HEK293 (cell line): ENCODE data around the gene NELL1.

Source experiments
- CTCF ChIA-PET: fragments of 350-600 bp; formaldehyde crosslinking; extraction: SDS; loops from one replicate; lab custom pipeline; 2021; ENCODE audit warnings: antibody characterized with exemption; lab: Yijun Ruan, JAX
- POLR2A ChIA-PET: fragments of 300-600 bp; formaldehyde crosslinking; extraction: SDS; loops from one replicate; lab custom pipeline; 2020; ENCODE audit warnings: antibody characterized with exemption, inconsistent platforms; lab: Yijun Ruan, JAX
- H3K27ac ChIP-seq: fragments of 200-500 bp; sonication (Bioruptor generic); 2 replicates; pipeline ENCODE4 v1.5.1; 2014; ENCODE audit warnings: low read depth, low read length, control low read depth, inconsistent platforms; ENCODE audit errors: extremely low read depth
- H3K36me3 ChIP-seq, 2 experiments: fragments of 200-500 bp in 1 of 2; sonication (Bioruptor generic) in 1 of 2; 1 replicate in 1 of 2; 2 replicates in 1 of 2; pipeline ENCODE4 v1.5.1; 2014 to 2017; ENCODE audit warnings: inconsistent platforms in 2 of 2, low read length in 2 of 2; ENCODE audit not compliant: control insufficient read depth in 2 of 2, insufficient read depth in 1 of 2
- H3K4me1 ChIP-seq: fragments of 200-500 bp; sonication (Bioruptor generic); 2 replicates; pipeline ENCODE4 v1.5.1; 2014; ENCODE audit warnings: mild to moderate bottlenecking, low read length, inconsistent platforms; ENCODE audit not compliant: control insufficient read depth, insufficient read depth
- H3K4me3 ChIP-seq: 2 replicates; pipeline ENCODE4 v1.5.1; 2011; ENCODE audit warnings: low read depth, mild to moderate bottlenecking, control low read depth, low read length, moderate library complexity
- H3K9me3 ChIP-seq: fragments of 200-500 bp; sonication (Bioruptor generic); 2 replicates; pipeline ENCODE4 v1.5.1; 2014; ENCODE audit warnings: low read depth, low read length, inconsistent platforms; ENCODE audit not compliant: control insufficient read depth, insufficient read depth
- BCL11A ChIP-seq: fragments of 450-650 bp; formaldehyde crosslinking; IDR thresholded peaks from 2 replicates; pipeline ENCODE4 v1.5.1; 2016; ENCODE audit warnings: low read depth, missing biosample characterization, missing genetic modification characterization
- GLIS2 ChIP-seq: fragments of 450-650 bp; formaldehyde crosslinking; IDR thresholded peaks from 2 replicates; pipeline ENCODE4 v1.5.1; 2016; ENCODE audit warnings: missing biosample characterization, missing genetic modification characterization
- KLF9 ChIP-seq: fragments of 450-650 bp; formaldehyde crosslinking; IDR thresholded peaks from 2 replicates; pipeline ENCODE4 v1.5.1; 2016; ENCODE audit warnings: missing biosample characterization, missing genetic modification characterization, low read depth
- MYNN ChIP-seq: fragments of 450-650 bp; formaldehyde crosslinking; IDR thresholded peaks from 2 replicates; pipeline ENCODE4 v1.5.1; 2016; ENCODE audit warnings: missing biosample characterization, missing genetic modification characterization, borderline replicate concordance
- PATZ1 ChIP-seq: fragments of 450-650 bp; formaldehyde crosslinking; IDR thresholded peaks from 2 replicates; pipeline ENCODE4 v1.5.1; 2016; ENCODE audit warnings: missing biosample characterization, missing genetic modification characterization
- PRDM4 ChIP-seq: fragments of 450-650 bp; formaldehyde crosslinking; IDR thresholded peaks from 2 replicates; pipeline ENCODE4 v1.5.1; 2017; ENCODE audit warnings: missing biosample characterization, missing genetic modification characterization
- SCRT1 ChIP-seq: fragments of 450-650 bp; formaldehyde crosslinking; IDR thresholded peaks from 2 replicates; pipeline ENCODE4 v1.5.1; 2016; ENCODE audit warnings: missing biosample characterization, missing genetic modification characterization, borderline replicate concordance
- TRIM28 ChIP-seq: IDR thresholded peaks from 2 replicates; pipeline ENCODE4 v1.6.1; 2011; ENCODE audit warnings: low read length, control low read depth, borderline replicate concordance
- ZBTB6 ChIP-seq: fragments of 450-650 bp; formaldehyde crosslinking; IDR thresholded peaks from 2 replicates; pipeline ENCODE4 v1.5.1; 2017; ENCODE audit warnings: missing biosample characterization, missing genetic modification characterization
- ZFP37 ChIP-seq: fragments of 450-650 bp; formaldehyde crosslinking; IDR thresholded peaks from 2 replicates; pipeline ENCODE4 v1.5.1; 2016; ENCODE audit warnings: missing biosample characterization, missing genetic modification characterization
- ZFP41 ChIP-seq: fragments of 450-650 bp; formaldehyde crosslinking; IDR thresholded peaks from 2 replicates; pipeline ENCODE4 v1.5.1; 2016; ENCODE audit warnings: missing biosample characterization, missing genetic modification characterization, borderline replicate concordance
- ZNF175 ChIP-seq: fragments of 450-650 bp; formaldehyde crosslinking; IDR thresholded peaks from 2 replicates; pipeline ENCODE4 v1.5.1; 2016; ENCODE audit warnings: missing biosample characterization, missing genetic modification characterization
- ZNF23 ChIP-seq: fragments of 450-650 bp; formaldehyde crosslinking; IDR thresholded peaks from 2 replicates; pipeline ENCODE4 v1.5.1; 2016; ENCODE audit warnings: missing biosample characterization, missing genetic modification characterization, borderline replicate concordance
- ZNF335 ChIP-seq: fragments of 450-650 bp; formaldehyde crosslinking; conservative IDR thresholded peaks from 2 replicates; pipeline ENCODE4 v1.5.1; 2016; ENCODE audit warnings: missing biosample characterization, missing genetic modification characterization
- ZNF366 ChIP-seq: fragments of 450-650 bp; formaldehyde crosslinking; conservative IDR thresholded peaks from 2 replicates; pipeline ENCODE4 v1.5.1; 2016; ENCODE audit warnings: missing biosample characterization, missing genetic modification characterization
- ZNF426 ChIP-seq: fragments of 450-650 bp; formaldehyde crosslinking; IDR thresholded peaks from 2 replicates; pipeline ENCODE4 v1.5.1; 2017; ENCODE audit warnings: missing biosample characterization, missing genetic modification characterization, mild to moderate bottlenecking, inconsistent platforms, moderate library complexity
- ZNF558 ChIP-seq: fragments of 450-650 bp; formaldehyde crosslinking; IDR thresholded peaks from 2 replicates; pipeline ENCODE4 v1.5.1; 2016; ENCODE audit warnings: missing biosample characterization, missing genetic modification characterization
- ZNF561 ChIP-seq: fragments of 450-650 bp; IDR thresholded peaks from 2 replicates; pipeline ENCODE4 v1.5.1; 2018; ENCODE audit warnings: missing biosample characterization, missing genetic modification characterization, borderline replicate concordance
- ZNF623 ChIP-seq: fragments of 450-650 bp; formaldehyde crosslinking; IDR thresholded peaks from 2 replicates; pipeline ENCODE4 v1.5.1; 2016; ENCODE audit warnings: missing biosample characterization, missing genetic modification characterization
- ZNF626 ChIP-seq: fragments of 450-650 bp; sonication (Bioruptor Pico); formaldehyde crosslinking; IDR thresholded peaks from 2 replicates; pipeline ENCODE4 v1.5.1; 2018; ENCODE audit warnings: missing biosample characterization, missing genetic modification characterization, inconsistent platforms
- ZNF645 ChIP-seq: fragments of 450-650 bp; formaldehyde crosslinking; IDR thresholded peaks from 2 replicates; pipeline ENCODE4; 2016; ENCODE audit warnings: missing biosample characterization, missing genetic modification characterization
- ZNF670 ChIP-seq: fragments of 450-650 bp; formaldehyde crosslinking; IDR thresholded peaks from 2 replicates; pipeline ENCODE4 v1.5.1; 2016; ENCODE audit warnings: missing biosample characterization, missing genetic modification characterization, low read depth
- ZNF677 ChIP-seq: fragments of 450-650 bp; IDR thresholded peaks from 2 replicates; pipeline ENCODE4 v1.5.0; 2018; ENCODE audit warnings: missing biosample characterization, mild to moderate bottlenecking, missing genetic modification characterization, moderate library complexity
- ZNF701 ChIP-seq: fragments of 450-650 bp; formaldehyde crosslinking; IDR thresholded peaks from 2 replicates; pipeline ENCODE4 v1.5.1; 2016; ENCODE audit warnings: missing biosample characterization, missing genetic modification characterization
- ZNF707 ChIP-seq: fragments of 450-650 bp; formaldehyde crosslinking; IDR thresholded peaks from 2 replicates; pipeline ENCODE4 v1.5.1; 2016; ENCODE audit warnings: missing biosample characterization, missing genetic modification characterization
- ZNF785 ChIP-seq: fragments of 450-650 bp; formaldehyde crosslinking; IDR thresholded peaks from 2 replicates; pipeline ENCODE4 v1.5.1; 2016; ENCODE audit warnings: missing biosample characterization, missing genetic modification characterization
- ZSCAN18 ChIP-seq: fragments of 450-650 bp; formaldehyde crosslinking; IDR thresholded peaks from 2 replicates; pipeline ENCODE4 v1.5.1; 2016; ENCODE audit warnings: missing biosample characterization, missing genetic modification characterization

Gene NELL1

GRCh38 chr11:20771026-20771425 lies 101.6 kb downstream of the NELL1 start:
- POLR2A ChIA-PET: no interaction called here
- TF ChIP-seq ZNF645 (no peak), ZSCAN18 (tag by site-specific recombination) (no peak), ZNF558 (tag by site-specific recombination) (no peak), PATZ1 (tag by site-specific recombination) (no peak), KLF9 (tag by site-specific recombination) (no peak), ZNF623 (no peak), ZNF785 (tag by site-specific recombination) (no peak), ZNF677 (tag by site-specific recombination) (no peak), ZNF23 (no peak), ZNF335 (tag by site-specific recombination) (no peak), ZNF175 (tag by site-specific recombination) (no peak), ZNF426 (tag by site-specific recombination) (no peak), PRDM4 (tag by site-specific recombination) (no peak)
- no peak overlapping the region for H3K27ac ChIP-seq
- H3K36me3 ChIP-seq: no peaks in the 10 kb centered on the region
- no peaks in the 10 kb centered on the region for H3K9me3 ChIP-seq
- no peaks in the 10 kb centered on the region for H3K4me1 ChIP-seq
- CTCF ChIA-PET: no interaction called here
- H3K4me3 ChIP-seq: no peak overlapping the region

GRCh38 chr11:20771681-20772080 lies 102.3 kb downstream of the NELL1 start:
- no peaks in the 10 kb centered on the region for H3K9me3 ChIP-seq
- H3K4me1 ChIP-seq: no peaks in the 10 kb centered on the region
- POLR2A ChIA-PET: no interaction called here
- no peak overlapping the region for H3K27ac ChIP-seq
- CTCF ChIA-PET: no interaction called here
- H3K36me3 ChIP-seq: no peaks in the 10 kb centered on the region
- no peak overlapping the region for H3K4me3 ChIP-seq
- no peak for TF ChIP-seq ZNF366 (tag by site-specific recombination)
- TF ChIP-seq MYNN: no peak
- TF ChIP-seq BCL11A: no peak

GRCh38 chr11:20775331-20775730 lies 105.9 kb downstream of the NELL1 start:
- ChIA-PET POLR2A (no interaction called here), CTCF (interaction anchor here (0.6 kb wide), 1 partner anchor 36 kb away, joined by 4 read pairs; no protein-coding TSS in a partner anchor)
- no peak overlapping the region for H3K27ac ChIP-seq
- no peaks in the 10 kb centered on the region for H3K36me3 ChIP-seq
- H3K4me1 ChIP-seq: no peaks in the 10 kb centered on the region
- H3K4me3 ChIP-seq: no peak overlapping the region
- H3K9me3 ChIP-seq: no peaks in the 10 kb centered on the region
- no peak for TF ChIP-seq TRIM28
- no peak for TF ChIP-seq ZFP37
- TF ChIP-seq ZBTB6 (tag by site-specific recombination): no peak
- TF ChIP-seq ZNF707 (tag by site-specific recombination): no peak
- TF ChIP-seq ZNF626: no peak
- TF ChIP-seq SCRT1 (tag by site-specific recombination): no peak
- TF ChIP-seq GLIS2 (tag by site-specific recombination): no peak
- TF ChIP-seq ZNF701 (tag by site-specific recombination): no peak
- no peak for TF ChIP-seq ZNF670 (tag by site-specific recombination)
- no peak for TF ChIP-seq ZNF335 (tag by site-specific recombination)
- TF ChIP-seq ZNF561 (tag by site-specific recombination): no peak
- no peak for TF ChIP-seq ZFP41 (tag by site-specific recombination)
